HG03039 (cell line): ENCODE results near the gene ZDHHC8.
"Not testable (repeated sequence)": the region's sequence is repeated elsewhere in the genome, so short reads cannot be mapped to it uniquely, and the experiment has no call there.

ENCODE experiments used
- ATAC-seq: cut with Tn5 transposase; IDR thresholded peaks from one replicate; pipeline ENCODE4 v1.9.1; 2021; ENCODE audit warnings: mild to moderate bottlenecking, moderate library complexity; ENCODE audit not compliant: unreplicated experiment

Gene ZDHHC8

DNA sequence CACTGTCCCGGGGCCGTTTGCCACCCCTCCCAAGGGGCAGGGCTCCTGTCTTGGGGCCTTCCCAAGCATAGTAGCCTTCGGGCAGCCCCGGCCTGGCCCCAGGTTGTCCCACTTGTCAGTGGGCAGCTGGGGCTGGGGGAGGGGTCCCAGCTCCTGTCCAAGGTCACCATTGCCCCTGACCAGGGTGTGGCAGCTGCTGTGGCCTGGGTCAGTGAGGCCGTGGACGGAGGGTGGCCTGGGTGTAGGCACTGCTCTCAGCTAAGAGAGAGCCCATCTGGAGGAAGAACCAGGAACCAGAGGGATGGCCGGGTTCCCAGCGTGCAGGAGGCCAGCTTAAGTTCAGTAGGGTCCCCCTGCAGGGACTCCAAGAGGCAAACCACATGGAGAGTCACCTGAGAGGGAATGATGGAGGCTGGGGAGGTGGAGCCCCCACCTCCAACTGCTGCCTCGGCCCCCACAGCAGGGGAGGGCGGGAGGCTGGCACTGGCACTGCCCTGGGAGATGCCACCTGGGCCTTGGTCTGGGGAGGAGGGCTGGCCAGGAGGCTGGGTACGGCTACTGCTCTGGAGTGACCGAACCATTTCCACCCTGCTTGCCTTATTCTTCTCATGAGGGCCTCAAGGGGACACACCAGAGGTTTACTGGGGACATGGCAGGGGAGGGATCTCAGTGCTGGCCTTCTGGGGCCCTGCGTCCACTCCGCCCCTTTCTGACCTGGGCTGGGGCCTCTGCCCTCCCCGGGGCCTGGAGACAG lies 26.0 kb downstream of the ZDHHC8 start:
- ATAC-seq: no peak

DNA sequence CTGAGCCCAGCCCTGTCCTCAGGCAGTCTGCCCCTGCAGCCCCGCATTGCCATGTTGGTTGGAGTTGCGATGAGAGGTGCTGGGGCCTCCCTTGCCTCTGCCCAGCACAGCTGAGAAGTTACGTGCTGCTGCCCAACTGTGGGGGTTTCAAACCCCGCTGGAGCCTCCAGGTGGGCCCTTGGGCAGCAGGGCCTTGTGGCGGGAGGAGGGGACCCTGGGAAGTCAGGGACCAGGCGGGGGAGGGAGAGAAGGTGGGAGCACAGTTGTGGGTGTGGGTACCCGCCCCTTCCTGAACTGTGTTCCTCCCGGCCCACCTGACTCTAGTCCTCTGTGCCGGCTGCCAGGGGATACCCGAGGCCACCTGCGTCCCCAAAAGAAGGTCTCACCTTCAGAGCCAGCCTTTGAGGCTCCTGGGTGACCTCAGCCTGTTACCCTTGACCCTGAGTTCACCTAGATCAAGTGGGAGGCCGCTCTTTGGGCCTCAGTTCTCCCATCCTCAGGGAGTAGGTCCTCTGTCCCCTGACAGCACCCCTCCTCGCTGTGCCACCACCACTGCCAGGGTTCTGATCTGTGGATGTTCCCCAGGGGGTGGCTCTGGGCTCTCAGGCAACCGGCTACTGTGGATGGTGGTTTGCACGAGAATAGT lies 26.9 kb downstream of the ZDHHC8 start:
- ATAC-seq: no peak

DNA sequence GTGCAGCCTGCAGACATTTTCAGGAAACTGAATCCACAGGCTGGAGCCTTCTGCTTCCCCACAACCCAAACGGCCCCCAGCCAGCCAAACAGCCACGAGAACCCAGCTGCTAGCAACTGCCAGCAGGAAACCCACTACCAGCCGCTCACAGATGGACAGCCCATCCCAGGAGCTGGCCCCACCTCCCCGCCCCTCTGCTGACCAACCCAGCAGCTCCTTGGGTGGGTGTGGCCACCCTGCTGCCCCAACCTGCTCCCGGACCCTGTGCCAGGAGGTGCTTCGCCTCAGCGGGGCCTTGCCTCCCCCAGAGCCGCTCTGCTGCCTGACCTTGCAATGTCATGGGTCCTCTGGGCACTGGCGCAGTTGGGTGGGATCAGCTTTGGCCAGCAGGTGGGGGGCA lies 27.5 kb downstream of the ZDHHC8 start:
- ATAC-seq: no peak

DNA sequence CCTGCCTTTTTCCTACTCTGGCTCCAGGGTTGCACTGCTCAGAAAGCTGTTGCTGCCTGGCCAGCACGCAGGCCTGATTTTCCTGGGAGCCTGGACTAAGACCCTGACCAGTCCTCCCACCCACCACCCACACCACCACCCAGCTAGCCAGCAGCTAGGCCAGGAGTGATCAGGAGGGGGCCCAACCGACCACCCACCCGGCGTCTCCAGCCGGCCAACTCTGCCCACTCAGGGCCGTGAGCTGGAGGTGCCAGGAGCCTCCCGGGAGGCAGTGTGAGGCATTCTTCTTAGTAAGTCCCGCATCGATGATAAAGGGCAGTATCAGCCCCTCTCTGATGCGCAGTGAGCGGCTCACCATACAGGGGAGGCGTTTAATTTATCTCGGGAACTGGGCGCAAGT lies 27.9 kb downstream of the ZDHHC8 start:
- ATAC-seq: not testable (repeated sequence)

DNA sequence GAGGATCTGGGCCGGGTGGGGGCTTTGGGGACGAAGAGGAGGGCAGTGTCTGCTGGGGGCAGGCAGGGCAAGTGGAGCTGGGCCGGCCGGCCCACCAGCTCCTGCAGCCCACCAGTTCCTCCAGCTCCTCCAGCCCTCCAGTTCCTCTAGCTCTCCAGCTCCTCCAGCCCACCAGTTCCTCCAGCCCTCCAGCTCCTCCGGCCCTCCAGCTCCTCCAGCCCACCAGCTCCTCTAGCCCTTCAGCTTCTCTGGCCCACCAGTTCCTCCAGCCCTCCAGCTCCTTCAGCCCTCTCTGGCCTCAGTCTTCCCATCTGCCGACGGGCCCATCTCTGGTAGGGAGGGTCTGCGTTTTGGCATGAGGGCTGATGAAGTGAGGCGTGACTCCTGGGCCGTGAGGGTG lies 28.4 kb downstream of the ZDHHC8 start:
- ATAC-seq: no peak

DNA sequence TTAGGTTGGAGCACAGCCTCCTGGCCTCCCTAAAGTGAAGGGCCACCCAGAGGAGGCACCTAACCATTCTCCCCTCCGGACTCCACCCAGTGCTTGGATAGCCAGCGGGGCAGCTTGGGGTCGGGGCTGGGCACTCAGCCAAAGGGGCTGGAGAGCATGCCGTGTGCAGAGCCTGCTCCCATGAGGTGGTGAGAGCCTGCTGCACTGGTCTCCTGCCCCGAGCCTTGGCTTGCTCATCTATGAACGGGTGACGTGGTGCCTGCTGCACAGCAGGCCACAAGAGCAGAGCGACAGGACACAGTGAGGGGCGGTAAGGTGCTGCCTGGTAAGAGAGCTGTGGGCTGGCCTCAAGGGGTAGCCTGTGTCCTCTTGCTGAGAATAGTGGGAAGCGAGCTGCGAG lies 33.3 kb downstream of the ZDHHC8 start:
- no peak for ATAC-seq

DNA sequence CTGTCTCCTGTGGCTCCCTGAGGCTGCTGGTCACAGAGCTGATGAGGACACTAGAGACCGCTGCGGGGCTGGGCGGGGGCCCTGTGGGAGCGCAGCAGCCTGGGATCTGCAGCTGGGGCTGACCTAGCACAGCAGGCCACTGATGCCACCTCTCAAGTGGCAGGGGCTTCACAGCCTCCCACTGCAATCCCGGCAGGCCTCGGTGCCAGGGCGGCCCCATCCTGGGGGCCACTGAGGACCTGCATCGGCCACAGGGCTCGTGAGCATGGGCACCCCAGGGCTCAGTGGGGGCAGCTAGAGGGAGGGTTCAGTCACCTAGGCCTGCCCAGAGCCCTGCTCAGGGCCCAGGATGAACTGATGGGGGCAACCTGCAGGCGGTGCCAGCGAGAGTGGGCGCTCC lies 33.8 kb downstream of the ZDHHC8 start:
- no peak for ATAC-seq

DNA sequence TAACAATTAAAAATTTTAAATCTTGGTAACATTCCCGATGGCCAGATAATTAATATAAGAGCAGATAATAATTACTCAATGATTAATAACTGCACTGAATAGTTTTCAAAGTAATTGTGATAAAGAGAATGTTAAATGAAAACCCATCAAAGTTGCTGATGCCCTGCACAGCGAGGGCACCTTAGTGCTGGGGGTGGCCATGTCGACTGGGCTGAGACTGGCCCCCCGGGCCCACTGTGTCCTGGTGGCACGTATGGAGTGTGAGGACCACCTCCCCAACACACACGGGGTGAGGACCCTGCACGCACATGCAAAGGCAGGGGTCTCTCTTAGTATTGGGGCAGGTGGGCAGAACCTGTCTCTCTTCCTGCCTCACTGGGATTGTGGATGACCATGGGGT lies 34.3 kb downstream of the ZDHHC8 start:
- no peak for ATAC-seq

DNA sequence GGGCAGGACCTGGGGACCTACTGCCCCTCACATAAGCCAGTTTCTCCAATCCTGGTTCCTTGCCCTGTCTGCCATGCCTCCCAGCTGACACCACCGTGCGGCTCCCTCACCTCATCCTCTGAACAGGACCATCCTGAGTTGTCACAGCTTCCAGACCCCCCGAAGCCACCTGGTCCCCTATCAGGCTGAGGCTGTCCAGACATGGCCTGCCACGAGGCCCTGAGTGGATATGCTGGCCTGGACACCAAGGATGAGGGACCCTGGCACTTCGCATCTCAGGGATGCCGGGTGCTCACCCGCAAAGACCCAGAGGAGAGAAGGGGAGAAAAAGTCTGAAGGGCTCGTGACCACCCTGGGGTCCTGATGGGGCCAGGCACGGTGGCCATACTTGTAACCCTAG lies 35.1 kb downstream of the ZDHHC8 start:
- ATAC-seq: no peak

DNA sequence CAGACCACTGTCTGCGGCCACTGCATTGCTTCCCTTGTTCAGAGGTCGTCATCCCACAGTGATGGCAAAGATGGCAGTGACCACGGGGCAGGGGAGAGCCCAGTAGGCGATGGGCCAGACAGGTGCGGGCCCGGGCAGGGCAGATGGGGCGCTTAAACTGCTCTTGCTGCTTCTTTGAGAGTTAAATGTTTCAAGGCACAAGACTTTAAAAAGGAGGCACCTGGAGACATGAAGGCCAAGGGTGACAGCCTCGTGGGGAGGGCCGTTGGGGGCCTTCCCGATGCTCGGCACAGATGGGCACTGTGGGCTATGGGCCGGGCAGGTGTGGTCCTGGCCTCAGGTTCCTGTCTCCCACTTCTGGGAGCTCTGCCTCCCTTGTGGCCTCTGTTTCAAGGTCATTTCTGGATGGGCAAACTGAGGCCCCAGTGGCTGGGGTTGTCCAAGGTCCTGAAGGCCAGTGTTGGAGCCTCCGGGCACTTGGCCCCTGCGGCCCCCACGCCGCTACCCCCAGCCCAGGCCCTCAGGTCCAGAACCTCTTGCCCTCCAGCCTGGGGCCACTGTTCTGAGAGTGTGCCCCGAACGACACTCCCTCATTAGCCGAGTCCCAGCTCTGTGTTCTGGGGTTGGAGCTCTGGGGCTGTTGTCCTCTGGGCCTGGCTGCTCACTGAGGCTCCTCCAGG lies 36.2 kb downstream of the ZDHHC8 start:
- ATAC-seq: no peak

DNA sequence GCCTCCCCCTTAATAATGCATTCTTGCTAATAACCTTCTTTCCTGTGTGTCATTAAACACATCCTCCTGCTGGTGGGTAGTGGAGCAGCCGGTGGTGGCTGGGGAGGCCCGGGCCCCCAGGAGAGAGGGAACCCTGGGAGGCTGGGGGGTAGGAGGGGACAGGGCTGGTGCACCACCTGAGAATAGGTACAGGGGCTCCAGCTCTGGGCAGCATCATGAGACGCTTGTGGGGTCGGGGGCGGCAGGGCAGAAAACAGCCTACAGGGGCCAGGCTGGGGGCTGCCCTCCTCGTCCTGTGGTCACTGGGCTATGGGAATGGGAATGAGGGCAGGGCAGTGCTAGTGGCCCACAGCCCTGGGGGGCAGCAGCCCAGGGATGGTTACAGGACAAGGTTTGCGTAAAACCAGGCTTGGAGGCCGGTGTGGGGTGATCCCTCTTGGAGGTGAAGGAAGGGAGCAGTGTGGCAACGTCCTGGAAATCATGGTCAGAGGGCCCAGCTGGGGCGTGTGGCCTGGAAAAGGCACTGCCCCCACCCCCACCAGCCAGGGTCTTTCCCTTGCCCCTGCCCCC lies 37.7 kb downstream of the ZDHHC8 start:
- no peak for ATAC-seq

DNA sequence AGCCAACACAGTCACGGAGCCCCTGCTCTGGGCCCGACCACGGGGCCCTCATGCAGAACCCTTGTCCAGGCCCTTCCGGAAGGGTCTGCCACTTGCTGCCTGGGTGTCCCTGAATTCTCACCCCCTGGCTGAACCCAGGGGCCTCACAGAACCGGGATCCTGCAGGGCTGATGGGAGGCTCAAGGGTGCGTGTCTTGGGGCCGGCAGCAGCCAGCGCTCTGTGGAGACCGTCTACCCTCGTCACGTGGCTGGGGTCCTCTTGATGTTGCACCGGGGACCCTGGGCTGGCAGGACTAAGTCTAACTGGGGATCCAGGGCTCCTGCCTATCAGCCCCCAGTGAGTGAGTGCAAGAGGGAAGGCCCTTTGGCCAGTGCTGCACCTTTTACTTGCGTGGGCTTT lies 38.6 kb downstream of the ZDHHC8 start:
- no peak for ATAC-seq

DNA sequence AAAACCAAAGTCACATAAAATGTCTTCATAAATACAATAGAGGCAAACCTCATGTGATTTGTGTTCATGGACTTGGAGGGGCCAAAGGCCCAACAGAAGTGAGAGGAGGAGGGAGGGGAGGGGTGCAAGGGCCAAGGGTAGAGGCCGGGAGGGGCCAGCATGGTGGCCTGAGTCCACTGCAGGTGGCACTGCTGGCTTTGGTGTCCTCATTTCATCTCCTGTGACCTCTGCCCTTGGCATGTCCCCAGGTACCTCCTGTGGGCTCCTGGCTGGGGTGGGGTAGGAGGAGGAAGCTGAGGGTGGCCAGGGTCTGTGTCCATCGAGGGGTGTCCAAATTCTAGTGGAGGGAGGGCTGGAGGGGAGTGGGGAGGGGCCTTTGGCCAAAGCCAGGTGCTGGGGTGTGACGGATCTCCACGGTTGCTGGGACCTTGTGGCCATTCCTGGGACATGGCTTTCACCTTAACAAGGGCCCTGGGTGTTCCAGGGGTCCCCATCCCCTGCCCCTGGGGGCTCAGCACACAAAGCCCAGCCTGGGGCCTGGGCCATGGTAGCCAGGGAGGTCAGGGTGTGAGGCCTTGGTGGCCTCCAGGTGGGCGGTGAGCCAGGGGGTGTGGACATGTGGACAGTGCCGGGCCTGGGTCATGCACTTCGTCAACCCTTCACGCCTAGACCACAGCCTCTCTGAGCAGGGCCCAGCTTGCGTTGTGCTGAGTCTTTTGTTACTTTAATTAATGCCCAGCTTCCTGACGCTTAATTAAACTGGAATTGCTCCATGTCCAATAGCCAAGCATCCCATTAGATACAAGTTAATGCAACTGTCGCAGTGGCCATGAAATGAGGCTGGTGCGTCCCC lies 39.9 kb downstream of the ZDHHC8 start:
- no peak for ATAC-seq

DNA sequence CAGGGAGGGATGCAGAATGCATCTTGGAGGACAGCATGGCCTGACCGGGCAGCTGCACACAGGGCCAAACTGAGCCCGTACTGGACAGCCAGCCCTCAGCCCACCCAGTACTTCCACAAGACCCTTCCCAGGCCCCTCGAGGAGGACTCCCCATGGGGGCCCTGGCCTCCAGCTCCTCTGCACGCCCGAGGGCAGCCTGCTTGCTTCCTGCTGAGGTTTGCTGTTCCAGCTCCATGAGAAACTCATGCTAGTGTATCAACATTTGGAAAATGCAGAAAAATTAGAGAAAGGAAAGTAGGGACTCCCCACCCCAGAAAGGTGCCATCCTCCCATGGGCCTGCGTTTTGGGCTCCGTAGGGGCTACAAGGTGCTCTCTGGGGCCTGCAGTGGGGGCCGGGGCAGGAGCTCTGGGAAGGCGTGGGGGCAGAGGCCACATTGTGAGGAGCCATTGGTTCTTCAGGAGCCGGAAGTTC lies 40.6 kb downstream of the ZDHHC8 start:
- ATAC-seq: no peak

DNA sequence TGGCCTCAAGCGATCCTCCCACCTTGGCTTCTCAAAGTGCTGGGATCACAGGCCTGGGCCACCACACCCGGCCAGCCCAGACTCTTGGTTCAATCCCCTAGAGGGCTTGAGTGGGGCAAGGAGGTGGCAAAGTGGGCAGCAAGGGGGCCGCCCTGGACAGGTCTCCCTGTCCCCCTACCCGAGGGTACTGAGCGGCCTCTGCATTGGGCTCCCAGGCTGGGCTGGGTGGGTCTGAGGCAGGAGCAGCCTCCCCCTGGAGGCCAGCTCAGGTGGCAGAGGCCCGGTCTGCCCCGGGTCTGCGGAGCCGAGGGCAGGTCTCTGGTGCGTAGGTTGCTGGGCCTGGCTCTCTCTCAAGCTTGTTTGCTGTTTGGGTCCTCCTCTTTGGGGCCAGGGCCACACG lies 41.6 kb downstream of the ZDHHC8 start:
- ATAC-seq: no peak

DNA sequence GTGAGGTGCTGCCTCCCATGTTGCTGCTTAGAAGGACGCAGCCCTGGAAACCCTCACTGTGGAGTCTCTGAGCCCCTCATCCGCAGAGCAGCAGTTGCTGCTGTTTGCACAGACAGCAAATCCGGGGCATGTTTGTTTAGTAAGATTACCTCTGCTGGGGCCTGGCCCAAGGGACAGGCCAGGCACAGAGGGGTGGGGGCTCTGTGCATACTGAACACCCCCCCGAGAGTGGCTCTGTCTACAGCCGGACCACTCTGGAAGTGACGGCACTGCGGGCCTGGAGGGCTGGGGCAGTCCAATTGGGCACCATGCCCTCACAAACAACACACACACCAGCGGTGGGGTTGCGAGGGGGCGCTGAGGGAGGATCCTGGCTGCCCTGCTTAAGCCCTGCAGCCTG lies 42.2 kb downstream of the ZDHHC8 start:
- ATAC-seq: no peak

DNA sequence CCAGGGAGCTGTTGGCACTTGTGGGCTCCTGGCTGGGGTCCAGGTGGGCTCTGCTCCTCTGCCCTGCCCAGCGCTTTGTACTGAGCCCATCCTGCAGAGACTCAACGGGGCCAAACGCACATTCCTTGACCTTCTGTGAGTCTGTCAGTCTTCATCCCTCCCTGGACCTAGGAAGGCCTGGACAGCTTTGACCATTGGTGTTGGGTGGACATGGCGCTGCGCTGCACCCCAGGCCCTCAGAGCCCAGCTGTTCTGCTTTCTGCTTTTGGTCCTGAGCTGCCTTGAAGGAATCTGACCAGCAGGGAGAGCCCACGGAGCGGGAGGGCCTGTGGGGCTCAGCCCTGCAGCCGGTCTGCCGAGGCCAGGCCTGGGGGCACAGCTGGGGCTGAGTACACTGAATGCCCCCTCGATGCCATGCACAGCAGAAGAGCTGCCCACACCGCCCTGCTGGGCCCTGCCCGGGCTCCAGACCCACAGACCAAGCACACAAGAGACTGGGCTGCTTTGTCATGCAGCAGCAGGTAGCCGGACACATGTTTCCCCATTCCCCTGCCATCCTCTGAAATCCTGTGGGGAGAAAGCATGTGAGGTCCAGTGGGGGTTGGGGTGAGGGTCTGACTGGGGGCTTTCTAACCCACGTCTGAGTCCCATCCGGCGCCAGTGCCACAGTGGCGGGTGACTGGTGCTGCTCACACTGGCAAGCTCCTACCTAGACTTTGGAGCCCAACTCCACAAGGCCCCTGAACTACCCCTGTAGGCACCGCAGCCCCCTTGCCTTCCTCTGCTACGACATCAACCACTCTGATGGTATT lies 43.4 kb downstream of the ZDHHC8 start:
- ATAC-seq: no peak

DNA sequence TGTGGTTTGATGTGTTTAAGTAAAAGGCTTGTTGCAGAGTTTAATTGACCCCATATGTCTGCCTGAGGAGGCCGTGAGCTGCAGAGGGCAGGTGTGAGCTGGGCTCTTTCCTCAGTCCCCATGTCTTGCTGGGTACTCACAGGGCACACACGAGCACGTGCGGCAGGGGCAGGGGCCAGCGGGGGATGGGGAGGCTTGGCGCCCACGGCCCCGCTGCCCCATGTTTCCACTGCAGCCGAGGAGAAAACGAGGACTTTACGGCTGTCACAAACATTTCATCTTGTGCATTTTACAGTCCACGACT lies 43.9 kb downstream of the ZDHHC8 start:
- no peak for ATAC-seq

DNA sequence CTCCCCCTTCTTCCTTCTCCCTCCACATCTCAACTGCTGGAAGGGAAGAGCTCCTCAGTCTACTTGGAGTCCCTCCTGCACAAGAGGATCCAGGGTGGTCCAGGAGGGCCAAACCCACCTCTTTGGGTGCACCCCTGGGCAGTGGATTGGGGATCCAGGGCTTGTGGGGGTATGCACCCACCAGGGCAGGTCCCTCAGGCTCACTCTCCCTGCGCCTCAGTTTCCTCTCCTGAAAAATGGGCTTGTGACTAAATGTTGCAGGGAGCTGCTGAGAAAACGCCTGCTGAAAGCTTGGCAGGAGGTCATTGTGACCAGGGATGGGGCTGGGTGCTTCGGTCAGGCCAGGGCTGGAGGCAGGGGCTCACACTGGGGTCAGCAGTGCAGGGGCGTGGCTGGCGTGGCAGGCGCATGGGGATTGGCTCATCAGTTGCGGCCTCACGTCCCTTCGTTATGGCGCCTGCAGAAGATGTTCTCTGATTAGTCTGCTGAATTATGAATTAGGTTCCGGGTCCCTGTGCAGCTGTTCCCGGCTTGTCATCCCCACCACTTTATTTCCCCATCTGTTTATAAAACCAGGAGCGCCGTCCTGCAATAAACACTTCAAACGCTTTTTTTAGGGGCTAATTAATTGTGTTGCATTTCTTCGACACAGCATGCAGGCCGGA lies 44.9 kb downstream of the ZDHHC8 start:
- ATAC-seq: no peak
